T-helper 9 cell (primary cell): ENCODE results near the gene KLHDC4.

Source experiments
- DNase-seq: peaks from one replicate; pipeline ENCODE4 v3.0.0-alpha.2; 2020

The KLHDC4 gene

GRCh38 chr16:87697256-87697655, 68.5 kb downstream of the KLHDC4 start:
- DNase-seq, result no peak

- no peak for DNase-seq
Observed at GRCh38 chr16:87696726-87697125, 69.1 kb downstream of the KLHDC4 start.

- no peak for DNase-seq
Observed at GRCh38 chr16:87695534-87695933, 70.3 kb downstream of the KLHDC4 start.

GRCh38 chr16:87694441-87695125, 71.2 kb downstream of the KLHDC4 start:
- no peak for DNase-seq

- DNase-seq, result no peak
Observed at GRCh38 chr16:87693827-87694226, 72.0 kb downstream of the KLHDC4 start.

GRCh38 chr16:87692756-87693155, 73.0 kb downstream of the KLHDC4 start:
- DNase-seq, result no peak

GRCh38 chr16:87692176-87692575, 73.6 kb downstream of the KLHDC4 start:
- no peak for DNase-seq

- no peak for DNase-seq
Observed at GRCh38 chr16:87691686-87692079, 74.1 kb downstream of the KLHDC4 start.

GRCh38 chr16:87690911-87691685, 74.7 kb downstream of the KLHDC4 start:
- no peak for DNase-seq

- no peak for DNase-seq
Observed at GRCh38 chr16:87689956-87690465, 75.8 kb downstream of the KLHDC4 start.

GRCh38 chr16:87688876-87689815, 76.6 kb downstream of the KLHDC4 start:
- no peak for DNase-seq

- DNase-seq, result no peak
Observed at GRCh38 chr16:87687998-87688529, 77.7 kb downstream of the KLHDC4 start.

- DNase-seq, result no peak
Observed at GRCh38 chr16:87687126-87687910, 78.5 kb downstream of the KLHDC4 start.

GRCh38 chr16:87686697-87687096, 79.1 kb downstream of the KLHDC4 start:
- DNase-seq, result no peak

- DNase-seq, result no peak
Observed at GRCh38 chr16:87685766-87686165, 80.0 kb downstream of the KLHDC4 start.

GRCh38 chr16:87685405-87685755, 80.4 kb downstream of the KLHDC4 start:
- no peak for DNase-seq

- no peak for DNase-seq
Observed at GRCh38 chr16:87684711-87685404, 80.9 kb downstream of the KLHDC4 start.

- no peak for DNase-seq
Observed at GRCh38 chr16:87684106-87684677, 81.6 kb downstream of the KLHDC4 start.

- no peak for DNase-seq
Observed at GRCh38 chr16:87682852-87683399, 82.9 kb downstream of the KLHDC4 start.

- DNase-seq, result no peak
Observed at GRCh38 chr16:87681981-87682570, 83.7 kb downstream of the KLHDC4 start.
